ENCODE data around the gene ERAP2. TPM values are rescaled to one million over a fixed set of nuclear protein-coding genes. Genes with fewer than 3 reads are reported as not detected.

Gene ERAP2
- total RNA-seq, 3 donors from 2014 or later: 11.0 to 13.8 (median 12.8) TPM

DNA sequence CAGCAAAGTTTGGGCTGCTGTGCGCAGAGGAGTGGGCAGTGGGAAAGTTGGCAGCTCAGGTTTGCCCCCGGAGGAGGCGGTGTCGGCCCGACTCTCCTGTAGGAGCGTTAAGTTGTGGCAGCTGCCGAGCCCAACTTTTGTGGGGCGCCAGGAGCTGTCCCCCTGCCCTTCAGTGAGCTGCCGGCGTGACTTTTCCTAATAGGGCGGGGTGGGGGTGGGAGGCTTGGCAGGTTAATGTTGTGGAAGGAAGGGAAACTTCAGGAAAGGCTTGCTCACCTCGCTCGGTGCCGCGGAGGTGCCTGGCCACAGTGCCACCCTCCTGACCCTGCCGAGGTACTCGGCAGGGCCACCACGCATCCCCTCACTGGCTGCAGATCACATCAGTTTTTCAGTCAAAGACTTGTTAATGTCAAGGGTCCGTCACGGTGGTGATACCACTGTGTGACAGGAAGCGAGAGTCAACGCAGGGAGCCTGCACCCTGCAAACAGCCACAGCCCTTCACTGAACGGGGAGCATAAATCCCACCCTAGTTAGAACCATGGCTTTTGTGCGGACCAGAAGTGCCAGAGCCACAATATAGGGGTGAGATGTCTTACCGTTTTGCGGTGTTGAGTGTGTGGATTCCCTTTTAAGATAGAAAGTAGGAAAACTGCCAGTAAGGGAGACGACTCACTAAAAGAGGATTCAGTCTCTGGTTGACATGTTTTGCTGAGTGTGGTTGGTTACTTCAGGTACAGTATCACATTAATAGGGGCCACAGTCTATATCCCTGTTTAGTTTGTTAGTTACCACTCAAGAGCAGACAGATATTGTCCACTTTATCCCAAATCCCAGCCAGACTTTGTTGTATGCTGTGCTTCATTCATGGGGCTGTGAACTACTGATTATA, 60.4 kb downstream of the ERAP2 start:
- DNase-seq (ENCODE audit: low spot score in 2 of 2): peak in 1 of 2 donors; percentile 24
- H3K36me3 ChIP-seq: no peaks in the 10 kb centered on the region
- peaks cover 0 to 7% of the 10 kb centered on the region in 2 donors for H3K4me1 ChIP-seq
- H3K4me3 ChIP-seq: peak overlapping the region; percentile 79 to 91 (median 89)
- intact Hi-C loops (cut with DNase I; ENCODE audit: low total_unique reads): no loop called here
- no peaks in the 10 kb centered on the region for H3K9me3 ChIP-seq
- H3K27ac ChIP-seq: peak overlapping the region; percentile 95 to 96
- TF ChIP-seq POLR2A (IDR thresholded peaks at IDR 0.05) (no peak), POLR2AphosphoS5 (IDR thresholded peaks at IDR 0.05) (no peak)
- no peaks in the 10 kb centered on the region for H3K27me3 ChIP-seq

DNA sequence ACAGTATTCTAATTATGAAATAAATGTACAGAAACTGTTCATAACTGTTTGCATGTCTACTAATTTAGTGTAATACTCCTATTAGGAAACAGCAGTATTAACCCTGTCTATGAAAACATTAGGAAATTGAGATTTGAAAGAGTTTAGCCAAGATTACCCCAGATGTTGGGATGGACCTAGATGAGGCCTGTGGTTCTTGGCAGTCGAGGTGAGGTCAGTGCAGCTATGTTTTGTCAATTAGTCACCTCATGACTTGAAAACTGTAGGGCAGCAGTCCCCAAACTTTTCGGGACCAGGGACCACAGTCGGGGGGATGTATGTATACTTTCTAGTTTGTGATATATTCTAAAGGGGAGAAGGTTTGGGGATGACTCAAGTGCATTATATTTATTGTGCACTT, 64.3 kb downstream of the ERAP2 start:
- H3K36me3 ChIP-seq: no peaks in the 10 kb centered on the region
- H3K4me3 ChIP-seq: no peak overlapping the region
- no peak for TF ChIP-seq POLR2A (IDR thresholded peaks at IDR 0.05)
- TF ChIP-seq, protein P1, sequence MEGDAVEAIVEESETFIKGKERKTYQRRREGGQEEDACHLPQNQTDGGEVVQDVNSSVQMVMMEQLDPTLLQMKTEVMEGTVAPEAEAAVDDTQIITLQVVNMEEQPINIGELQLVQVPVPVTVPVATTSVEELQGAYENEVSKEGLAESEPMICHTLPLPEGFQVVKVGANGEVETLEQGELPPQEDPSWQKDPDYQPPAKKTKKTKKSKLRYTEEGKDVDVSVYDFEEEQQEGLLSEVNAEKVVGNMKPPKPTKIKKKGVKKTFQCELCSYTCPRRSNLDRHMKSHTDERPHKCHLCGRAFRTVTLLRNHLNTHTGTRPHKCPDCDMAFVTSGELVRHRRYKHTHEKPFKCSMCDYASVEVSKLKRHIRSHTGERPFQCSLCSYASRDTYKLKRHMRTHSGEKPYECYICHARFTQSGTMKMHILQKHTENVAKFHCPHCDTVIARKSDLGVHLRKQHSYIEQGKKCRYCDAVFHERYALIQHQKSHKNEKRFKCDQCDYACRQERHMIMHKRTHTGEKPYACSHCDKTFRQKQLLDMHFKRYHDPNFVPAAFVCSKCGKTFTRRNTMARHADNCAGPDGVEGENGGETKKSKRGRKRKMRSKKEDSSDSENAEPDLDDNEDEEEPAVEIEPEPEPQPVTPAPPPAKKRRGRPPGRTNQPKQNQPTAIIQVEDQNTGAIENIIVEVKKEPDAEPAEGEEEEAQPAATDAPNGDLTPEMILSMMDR (IDR thresholded peaks at IDR 0.05): no peak
- no peak for TF ChIP-seq POLR2AphosphoS5 (IDR thresholded peaks at IDR 0.05)
- no peaks in the 10 kb centered on the region for H3K4me1 ChIP-seq
- H3K27ac ChIP-seq: no peak overlapping the region
- H3K27me3 ChIP-seq: no peaks in the 10 kb centered on the region
- no peak for DNase-seq (ENCODE audit: low spot score in 2 of 2)
- no peaks in the 10 kb centered on the region for H3K9me3 ChIP-seq
- intact Hi-C loops (cut with DNase I; ENCODE audit: low total_unique reads): no loop called here

DNA sequence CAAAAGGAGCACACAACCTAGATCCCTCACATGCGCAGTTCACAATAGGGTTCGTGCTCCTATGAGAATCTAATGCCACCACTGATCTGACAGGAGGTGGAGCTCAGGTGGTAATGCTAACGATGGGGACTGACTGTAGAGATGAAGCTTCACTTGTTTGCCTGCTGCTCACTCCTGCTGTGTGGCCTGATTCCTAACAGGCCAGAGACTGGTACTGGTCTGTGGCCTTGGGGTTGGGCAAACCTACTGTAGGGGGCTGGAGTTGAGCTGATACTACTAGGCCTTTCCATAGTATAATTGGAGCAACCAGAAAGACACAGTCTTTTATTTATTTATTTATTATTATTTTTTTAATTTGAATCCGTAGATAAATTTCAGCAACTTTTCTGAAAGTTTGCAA, 64.8 kb downstream of the ERAP2 start:
- intact Hi-C loops (cut with DNase I; ENCODE audit: low total_unique reads): no loop called here
- no peak for DNase-seq (ENCODE audit: low spot score in 2 of 2)
- Histone ChIP-seq H3K4me1 (no peaks in the 10 kb centered on the region), H3K27ac (no peak overlapping the region), H3K27me3 (no peaks in the 10 kb centered on the region), H3K36me3 (no peaks in the 10 kb centered on the region), H3K4me3 (no peak overlapping the region), H3K9me3 (no peaks in the 10 kb centered on the region)
- TF ChIP-seq, protein P1 (IDR thresholded peaks at IDR 0.05): no peak
- TF ChIP-seq POLR2AphosphoS5 (IDR thresholded peaks at IDR 0.05) (no peak), POLR2A (IDR thresholded peaks at IDR 0.05) (no peak)

DNA sequence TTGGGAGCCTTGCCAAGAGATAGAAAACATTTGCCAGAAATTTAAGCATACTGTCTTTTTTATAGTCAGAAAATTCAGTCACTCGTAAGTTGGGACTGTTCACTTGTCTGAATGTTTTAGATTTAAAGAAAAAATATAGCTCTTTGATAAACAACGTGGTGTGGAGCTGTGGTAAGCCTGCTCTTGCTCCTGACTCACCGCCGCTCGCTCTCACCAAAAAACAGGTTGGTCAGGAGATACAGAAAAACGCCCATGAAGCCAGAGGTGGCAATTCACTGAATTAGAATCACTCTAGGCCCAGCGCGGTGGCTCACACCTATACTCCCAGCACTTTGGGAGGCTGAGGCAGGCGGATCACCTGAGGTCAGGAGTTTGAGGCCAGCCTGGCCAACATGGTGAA, 65.8 kb downstream of the ERAP2 start:
- DNase-seq (ENCODE audit: low spot score in 2 of 2): no peak
- Histone ChIP-seq H3K9me3 (no peaks in the 10 kb centered on the region), H3K27me3 (no peaks in the 10 kb centered on the region), H3K4me3 (no peak overlapping the region), H3K4me1 (no peaks in the 10 kb centered on the region), H3K36me3 (no peaks in the 10 kb centered on the region), H3K27ac (no peak overlapping the region)
- TF ChIP-seq, protein P1 (IDR thresholded peaks at IDR 0.05): no peak
- TF ChIP-seq POLR2AphosphoS5 (IDR thresholded peaks at IDR 0.05): no peak
- no peak for TF ChIP-seq POLR2A (IDR thresholded peaks at IDR 0.05)
- intact Hi-C loops (cut with DNase I; ENCODE audit: low total_unique reads): no loop called here

DNA sequence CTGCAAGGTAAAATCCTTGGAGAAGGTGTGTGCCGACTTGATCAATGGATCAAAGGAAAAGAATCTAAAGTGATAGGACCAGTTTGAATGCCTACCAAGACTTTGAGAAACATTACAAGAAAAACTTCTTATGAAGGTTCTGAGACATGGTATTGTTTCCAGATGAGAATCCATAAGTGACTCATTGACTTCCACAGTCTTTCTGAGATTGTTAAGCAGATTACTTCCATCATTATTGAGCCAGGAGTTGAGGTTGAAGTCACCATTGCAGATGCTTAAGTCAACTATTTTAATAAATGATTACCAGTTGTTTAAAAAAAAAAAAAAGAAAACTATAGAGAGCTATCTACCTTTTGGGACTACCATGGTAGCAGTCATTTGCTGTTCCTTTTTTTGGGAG, 66.6 kb downstream of the ERAP2 start:
- Histone ChIP-seq H3K36me3 (no peaks in the 10 kb centered on the region), H3K9me3 (no peaks in the 10 kb centered on the region), H3K4me3 (no peak overlapping the region), H3K27ac (no peak overlapping the region), H3K27me3 (no peaks in the 10 kb centered on the region), H3K4me1 (no peaks in the 10 kb centered on the region)
- intact Hi-C loops (cut with DNase I; ENCODE audit: low total_unique reads): no loop called here
- TF ChIP-seq POLR2A (IDR thresholded peaks at IDR 0.05): no peak
- TF ChIP-seq, protein P1 (IDR thresholded peaks at IDR 0.05): no peak
- no peak for TF ChIP-seq POLR2AphosphoS5 (IDR thresholded peaks at IDR 0.05)
- no peak for DNase-seq (ENCODE audit: low spot score in 2 of 2)
